KMS-11 (cell line): ENCODE data around the gene UGT1A9.
"Not testable (repeated sequence)": the region's sequence is repeated elsewhere in the genome, so short reads cannot be mapped to it uniquely, and the experiment has no call there.

Experiments
- H2AFZ ChIP-seq: fragments of 200-600 bp; sonication (generic); 2 replicates; pipeline ENCODE4 v1.6.1; 2016; ENCODE audit warnings: antibody characterized with exemption, mixed run types, low read depth
- H3K27ac ChIP-seq: fragments of 200-600 bp; sonication (generic); 2 replicates; pipeline ENCODE4 v1.6.1; 2016; ENCODE audit warnings: mild to moderate bottlenecking, mixed run types
- H3K27me3 ChIP-seq: fragments of 200-600 bp; sonication (generic); 2 replicates; pipeline ENCODE4 v1.6.1; 2017; ENCODE audit warnings: mild to moderate bottlenecking, low read depth, mixed run types, moderate library complexity; ENCODE audit not compliant: insufficient read depth
- H3K36me3 ChIP-seq: fragments of 200-600 bp; sonication (generic); 2 replicates; pipeline ENCODE4 v1.6.1; 2017; ENCODE audit warnings: mild to moderate bottlenecking, mixed run types; ENCODE audit not compliant: insufficient read depth
- H3K4me1 ChIP-seq: fragments of 200-600 bp; sonication (generic); 2 replicates; pipeline ENCODE4 v1.6.1; 2016; ENCODE audit warnings: mild to moderate bottlenecking, low read depth, mixed run types; ENCODE audit not compliant: poor library complexity, severe bottlenecking
- H3K4me2 ChIP-seq: fragments of 200-600 bp; sonication (generic); 2 replicates; pipeline ENCODE4 v1.7.0; 2016; ENCODE audit warnings: mild to moderate bottlenecking, mixed run types
- H3K4me3 ChIP-seq: fragments of 200-600 bp; sonication (generic); IDR thresholded peaks from 2 replicates; pipeline ENCODE4 v1.6.1; 2017; ENCODE audit warnings: low read depth, low read length, mixed read lengths; ENCODE audit not compliant: insufficient read depth
- H3K79me2 ChIP-seq: fragments of 200-600 bp; sonication (generic); 2 replicates; pipeline ENCODE4 v1.6.1; 2016; ENCODE audit warnings: low read depth, mixed run types; ENCODE audit not compliant: insufficient read depth
- H3K9ac ChIP-seq: fragments of 200-600 bp; sonication (generic); 2 replicates; pipeline ENCODE4 v1.6.1; 2016; ENCODE audit warnings: mild to moderate bottlenecking, mixed run types
- H4K20me1 ChIP-seq: fragments of 200-600 bp; sonication (generic); 2 replicates; pipeline ENCODE4 v1.6.1; 2016; ENCODE audit warnings: mild to moderate bottlenecking, mixed run types; ENCODE audit not compliant: insufficient read depth
- TF ChIP-seq, protein P1 (sequence below): fragments of 200-600 bp; sonication (generic); conservative IDR thresholded peaks from 2 replicates; pipeline ENCODE4 v1.6.1; 2017; ENCODE audit warnings: low read depth, mild to moderate bottlenecking, antibody characterized with exemption, low read length, moderate library complexity, mixed read lengths

Gene UGT1A9

GRCh38 chr2:233699424-233700027, 27.8 kb downstream of the UGT1A9 start:
- TF ChIP-seq, protein P1, sequence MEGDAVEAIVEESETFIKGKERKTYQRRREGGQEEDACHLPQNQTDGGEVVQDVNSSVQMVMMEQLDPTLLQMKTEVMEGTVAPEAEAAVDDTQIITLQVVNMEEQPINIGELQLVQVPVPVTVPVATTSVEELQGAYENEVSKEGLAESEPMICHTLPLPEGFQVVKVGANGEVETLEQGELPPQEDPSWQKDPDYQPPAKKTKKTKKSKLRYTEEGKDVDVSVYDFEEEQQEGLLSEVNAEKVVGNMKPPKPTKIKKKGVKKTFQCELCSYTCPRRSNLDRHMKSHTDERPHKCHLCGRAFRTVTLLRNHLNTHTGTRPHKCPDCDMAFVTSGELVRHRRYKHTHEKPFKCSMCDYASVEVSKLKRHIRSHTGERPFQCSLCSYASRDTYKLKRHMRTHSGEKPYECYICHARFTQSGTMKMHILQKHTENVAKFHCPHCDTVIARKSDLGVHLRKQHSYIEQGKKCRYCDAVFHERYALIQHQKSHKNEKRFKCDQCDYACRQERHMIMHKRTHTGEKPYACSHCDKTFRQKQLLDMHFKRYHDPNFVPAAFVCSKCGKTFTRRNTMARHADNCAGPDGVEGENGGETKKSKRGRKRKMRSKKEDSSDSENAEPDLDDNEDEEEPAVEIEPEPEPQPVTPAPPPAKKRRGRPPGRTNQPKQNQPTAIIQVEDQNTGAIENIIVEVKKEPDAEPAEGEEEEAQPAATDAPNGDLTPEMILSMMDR = no peak
- H3K4me2 ChIP-seq = no peak overlapping the region
- no peaks in the 10 kb centered on the region for H3K4me1 ChIP-seq
- no peak overlapping the region for H3K4me3 ChIP-seq
- no peak overlapping the region for H3K9ac ChIP-seq
- H3K27ac ChIP-seq = no peak overlapping the region
- no peak overlapping the region for H2AFZ ChIP-seq
- no peaks in the 10 kb centered on the region for H3K79me2 ChIP-seq
- no peaks in the 10 kb centered on the region for H3K27me3 ChIP-seq
- H3K36me3 ChIP-seq = no peaks in the 10 kb centered on the region; the same call in 1 of the 2 replicates
- H4K20me1 ChIP-seq = no peaks in the 10 kb centered on the region

GRCh38 chr2:233700028-233700635, 28.4 kb downstream of the UGT1A9 start:
- H3K27ac ChIP-seq = no peak overlapping the region
- H4K20me1 ChIP-seq = no peaks in the 10 kb centered on the region
- no peak overlapping the region for H3K9ac ChIP-seq
- H2AFZ ChIP-seq = no peak overlapping the region
- no peaks in the 10 kb centered on the region for H3K79me2 ChIP-seq
- no peak overlapping the region for H3K4me2 ChIP-seq
- no peak overlapping the region for H3K4me3 ChIP-seq
- H3K4me1 ChIP-seq = no peaks in the 10 kb centered on the region
- TF ChIP-seq, protein P1 = no peak
- H3K27me3 ChIP-seq = no peaks in the 10 kb centered on the region
- no peaks in the 10 kb centered on the region; the same call in 1 of the 2 replicates for H3K36me3 ChIP-seq

DNA sequence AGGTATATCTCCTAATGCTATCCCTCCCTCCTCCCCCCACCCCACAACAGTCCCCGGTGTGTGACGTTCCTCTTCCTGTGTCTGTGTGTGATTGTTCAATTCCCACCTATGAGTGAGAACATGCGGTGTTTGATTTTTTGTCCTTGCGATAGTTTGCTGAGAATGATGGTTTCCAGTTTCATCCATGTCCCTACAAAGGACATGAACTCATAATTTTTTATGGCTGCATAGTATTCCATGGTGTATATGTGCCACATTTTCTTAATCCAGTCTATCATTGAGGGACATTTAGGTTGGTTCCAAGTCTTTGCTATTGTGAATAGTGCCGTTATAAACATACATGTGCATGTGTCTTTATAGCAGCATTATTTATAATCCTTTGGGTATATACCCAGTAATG, 29.1 kb downstream of the UGT1A9 start:
- H3K9ac ChIP-seq, H2AFZ ChIP-seq, H3K79me2 ChIP-seq, H3K27me3 ChIP-seq, H3K4me1 ChIP-seq, H3K4me3 ChIP-seq, H4K20me1 ChIP-seq, H3K27ac ChIP-seq, H3K4me2 ChIP-seq, H3K36me3 ChIP-seq: not testable (repeated sequence)

- H3K79me2 ChIP-seq = no peaks in the 10 kb centered on the region
- TF ChIP-seq, protein P1 = no peak
- H3K36me3 ChIP-seq = no peaks in the 10 kb centered on the region; the same call in 1 of the 2 replicates
- H3K4me1 ChIP-seq = no peaks in the 10 kb centered on the region
- H3K4me3 ChIP-seq = no peak overlapping the region
- no peak overlapping the region for H3K4me2 ChIP-seq
- H4K20me1 ChIP-seq = no peaks in the 10 kb centered on the region
- no peak overlapping the region for H3K9ac ChIP-seq
- no peak overlapping the region for H3K27ac ChIP-seq
- H3K27me3 ChIP-seq = no peaks in the 10 kb centered on the region
- H2AFZ ChIP-seq = no peak overlapping the region
Observed at GRCh38 chr2:233702238-233702637, 30.5 kb downstream of the UGT1A9 start.

- Histone ChIP-seq H3K36me3 (no peaks in the 10 kb centered on the region), H3K4me3 (no peak overlapping the region), H3K9ac (no peak overlapping the region), H3K27me3 (no peaks in the 10 kb centered on the region), H4K20me1 (no peaks in the 10 kb centered on the region), H3K79me2 (no peaks in the 10 kb centered on the region), H3K27ac (no peak overlapping the region), H3K4me1 (no peaks in the 10 kb centered on the region), H3K4me2 (no peak overlapping the region), H2AFZ (no peak overlapping the region)
- TF ChIP-seq, protein P1 = no peak
Observed at GRCh38 chr2:233705911-233706506, 34.3 kb downstream of the UGT1A9 start.
